HEK293 (cell line): ENCODE data around the gene DIS3L.

ENCODE experiments used
- CTCF ChIA-PET: fragments of 350-600 bp; formaldehyde crosslinking; extraction: SDS; loops from one replicate; lab custom pipeline; 2021; ENCODE audit warnings: antibody characterized with exemption; lab: Yijun Ruan, JAX
- POLR2A ChIA-PET: fragments of 300-600 bp; formaldehyde crosslinking; extraction: SDS; loops from one replicate; lab custom pipeline; 2020; ENCODE audit warnings: antibody characterized with exemption, inconsistent platforms; lab: Yijun Ruan, JAX
- H3K27ac ChIP-seq: fragments of 200-500 bp; sonication (Bioruptor generic); 2 replicates; pipeline ENCODE4 v1.5.1; 2014; ENCODE audit warnings: low read depth, low read length, control low read depth, inconsistent platforms; ENCODE audit errors: extremely low read depth
- H3K36me3 ChIP-seq, 2 experiments: fragments of 200-500 bp in 1 of 2; sonication (Bioruptor generic) in 1 of 2; 1 replicate in 1 of 2; 2 replicates in 1 of 2; pipeline ENCODE4 v1.5.1; 2014 to 2017; ENCODE audit warnings: inconsistent platforms in 2 of 2, low read length in 2 of 2; ENCODE audit not compliant: control insufficient read depth in 2 of 2, insufficient read depth in 1 of 2
- H3K4me1 ChIP-seq: fragments of 200-500 bp; sonication (Bioruptor generic); 2 replicates; pipeline ENCODE4 v1.5.1; 2014; ENCODE audit warnings: mild to moderate bottlenecking, low read length, inconsistent platforms; ENCODE audit not compliant: control insufficient read depth, insufficient read depth
- H3K4me3 ChIP-seq: 2 replicates; pipeline ENCODE4 v1.5.1; 2011; ENCODE audit warnings: low read depth, mild to moderate bottlenecking, control low read depth, low read length, moderate library complexity
- H3K9me3 ChIP-seq: fragments of 200-500 bp; sonication (Bioruptor generic); 2 replicates; pipeline ENCODE4 v1.5.1; 2014; ENCODE audit warnings: low read depth, low read length, inconsistent platforms; ENCODE audit not compliant: control insufficient read depth, insufficient read depth
- MYNN ChIP-seq: fragments of 450-650 bp; formaldehyde crosslinking; IDR thresholded peaks from 2 replicates; pipeline ENCODE4 v1.5.1; 2016; ENCODE audit warnings: missing biosample characterization, missing genetic modification characterization, borderline replicate concordance
- SP3 ChIP-seq: fragments of 450-650 bp; formaldehyde crosslinking; IDR thresholded peaks from 2 replicates; pipeline ENCODE4 v1.5.1; 2016; ENCODE audit warnings: missing biosample characterization, missing genetic modification characterization
- ZBTB20 ChIP-seq: fragments of 450-650 bp; formaldehyde crosslinking; IDR thresholded peaks from 2 replicates; pipeline ENCODE4 v1.5.1; 2016; ENCODE audit warnings: missing biosample characterization, missing genetic modification characterization
- ZBTB21 ChIP-seq: fragments of 450-650 bp; formaldehyde crosslinking; IDR thresholded peaks from 2 replicates; pipeline ENCODE4 v1.5.1; 2017; ENCODE audit warnings: missing biosample characterization, missing genetic modification characterization
- ZBTB26 ChIP-seq: fragments of 450-650 bp; formaldehyde crosslinking; optimal IDR thresholded peaks from 2 replicates; pipeline ENCODE3; 2016; ENCODE audit warnings: missing biosample characterization, mild to moderate bottlenecking, missing genetic modification characterization
- ZBTB48 ChIP-seq: fragments of 450-650 bp; formaldehyde crosslinking; IDR thresholded peaks from 2 replicates; pipeline ENCODE4 v1.5.1; 2016; ENCODE audit warnings: missing biosample characterization, missing genetic modification characterization
- ZNF138 ChIP-seq: fragments of 450-650 bp; formaldehyde crosslinking; IDR thresholded peaks from 2 replicates; pipeline ENCODE4 v1.5.1; 2016; ENCODE audit warnings: missing biosample characterization, missing genetic modification characterization, borderline replicate concordance
- ZNF184 ChIP-seq: fragments of 450-650 bp; IDR thresholded peaks from 2 replicates; pipeline ENCODE4 v1.5.1; 2018; ENCODE audit warnings: missing biosample characterization, mild to moderate bottlenecking, missing genetic modification characterization
- ZNF19 ChIP-seq: fragments of 450-650 bp; formaldehyde crosslinking; IDR thresholded peaks from 2 replicates; pipeline ENCODE4; 2016; ENCODE audit warnings: missing biosample characterization, missing genetic modification characterization, low read depth
- ZNF2 ChIP-seq: fragments of 450-650 bp; formaldehyde crosslinking; IDR thresholded peaks from 2 replicates; pipeline ENCODE4 v1.5.1; 2016; ENCODE audit warnings: missing biosample characterization, missing genetic modification characterization
- ZNF274 ChIP-seq, 2 experiments: fragments of 200-500 bp in 1 of 2; fragments of 450-650 bp in 1 of 2; sonication (Bioruptor generic) in 1 of 2; formaldehyde crosslinking in 1 of 2; IDR thresholded peaks; 2 replicates each; pipeline versions ENCODE4 v1.5.1 to v1.6.1; 2014 to 2016; ENCODE audit warnings: borderline replicate concordance in 1 of 2, inconsistent platforms in 1 of 2, low read length in 1 of 2, missing biosample characterization in 1 of 2, missing genetic modification characterization in 1 of 2
- ZNF391 ChIP-seq: fragments of 450-650 bp; formaldehyde crosslinking; IDR thresholded peaks from 2 replicates; pipeline ENCODE4 v1.5.1; 2016; ENCODE audit warnings: low read depth, missing biosample characterization, missing genetic modification characterization, borderline replicate concordance
- ZNF394 ChIP-seq: fragments of 450-650 bp; formaldehyde crosslinking; IDR thresholded peaks from 2 replicates; pipeline ENCODE4 v1.5.1; 2016; ENCODE audit warnings: missing biosample characterization, missing genetic modification characterization, mild to moderate bottlenecking, moderate library complexity, borderline replicate concordance
- ZNF398 ChIP-seq: fragments of 450-650 bp; formaldehyde crosslinking; IDR thresholded peaks from 2 replicates; pipeline ENCODE4 v1.5.1; 2017; ENCODE audit warnings: missing biosample characterization, missing genetic modification characterization
- ZNF449 ChIP-seq: fragments of 450-650 bp; formaldehyde crosslinking; IDR thresholded peaks from 2 replicates; pipeline ENCODE4 v1.5.1; 2017; ENCODE audit warnings: missing biosample characterization, mild to moderate bottlenecking, missing genetic modification characterization, moderate library complexity
- ZNF518A ChIP-seq: fragments of 450-650 bp; formaldehyde crosslinking; conservative IDR thresholded peaks from 2 replicates; pipeline ENCODE4 v1.5.1; 2016; ENCODE audit warnings: low read depth, missing biosample characterization, missing genetic modification characterization
- ZNF621 ChIP-seq: fragments of 450-650 bp; formaldehyde crosslinking; IDR thresholded peaks from 2 replicates; pipeline ENCODE4 v1.5.1; 2017; ENCODE audit warnings: missing biosample characterization, missing genetic modification characterization
- ZNF645 ChIP-seq: fragments of 450-650 bp; formaldehyde crosslinking; IDR thresholded peaks from 2 replicates; pipeline ENCODE4; 2016; ENCODE audit warnings: missing biosample characterization, missing genetic modification characterization
- ZSCAN16 ChIP-seq: fragments of 450-650 bp; formaldehyde crosslinking; IDR thresholded peaks from 2 replicates; pipeline ENCODE4 v1.5.1; 2016; ENCODE audit warnings: missing biosample characterization, missing genetic modification characterization

The DIS3L gene

GRCh38 chr15:66249605-66250174, 43.7 kb upstream of the DIS3L start:
- H3K4me1 ChIP-seq = peaks cover 17% of the 10 kb centered on the region
- no peak overlapping the region for H3K27ac ChIP-seq
- no peaks in the 10 kb centered on the region for H3K36me3 ChIP-seq
- H3K9me3 ChIP-seq = no peaks in the 10 kb centered on the region
- CTCF ChIA-PET = interaction anchor here (0.9 to 2.2 kb wide), 2 partner anchors 9 to 11 kb away, joined by 4 to 6 read pairs; no protein-coding TSS in a partner anchor
- H3K4me3 ChIP-seq = no peak overlapping the region
- POLR2A ChIA-PET = no interaction called here
- TF ChIP-seq ZBTB26 (tag by site-specific recombination) (no peak), ZNF394 (tag by site-specific recombination) (no peak), ZSCAN16 (tag by site-specific recombination) (no peak), ZNF2 (tag by site-specific recombination) (no peak), ZNF621 (tag by site-specific recombination) (no peak), ZBTB21 (tag by site-specific recombination) (no peak), MYNN (tag by site-specific recombination) (no peak; the same call in 1 of the 2 replicates), ZNF449 (tag by site-specific recombination) (peak; percentile 73; the same call in 1 of the 2 replicates), ZBTB20 (tag by site-specific recombination) (peak; percentile 96), ZNF274 (IDR thresholded peaks at IDR 0.05; ENCODE audit: low read length) (no peak), ZNF274 (tag by site-specific recombination; IDR thresholded peaks at IDR 0.05; ENCODE audit: borderline replicate concordance) (no peak), ZNF391 (tag by site-specific recombination) (no peak), ZNF645 (no peak), ZNF398 (tag by site-specific recombination) (no peak)

GRCh38 chr15:66251065-66251789, 42.1 kb upstream of the DIS3L start:
- Histone ChIP-seq H3K9me3 (no peaks in the 10 kb centered on the region), H3K4me3 (no peak overlapping the region), H3K36me3 (no peaks in the 10 kb centered on the region), H3K27ac (no peak overlapping the region), H3K4me1 (peaks cover 17% of the 10 kb centered on the region)
- POLR2A ChIA-PET = no interaction called here
- CTCF ChIA-PET = interaction anchor here (0.6 to 2.5 kb wide), 11 partner anchors 10 to 333 kb away, joined by 3 to 11 read pairs (median 4); no protein-coding TSS in a partner anchor
- no peak for TF ChIP-seq ZNF518A
- no peak for TF ChIP-seq ZNF138 (tag by site-specific recombination)
- TF ChIP-seq ZNF184 (tag by site-specific recombination) = no peak
- no peak for TF ChIP-seq SP3 (tag by site-specific recombination)
- no peak for TF ChIP-seq ZBTB48 (tag by site-specific recombination)
- no peak for TF ChIP-seq ZNF19 (tag by site-specific recombination)
